HL-60 (cell line): ENCODE data around the gene SLC10A1.
"Not testable (repeated sequence)": the region's sequence is repeated elsewhere in the genome, so short reads cannot be mapped to it uniquely, and the experiment has no call there.

Experiments
- GABPA ChIP-seq: IDR thresholded peaks from 2 replicates; pipeline ENCODE4 v1.6.1; 2012; ENCODE audit warnings: low read depth
- POLR2AphosphoS5 ChIP-seq: IDR thresholded peaks from 2 replicates; pipeline ENCODE4 v1.6.1; 2012; ENCODE audit warnings: low read depth
- TF ChIP-seq, protein P1 (sequence below): IDR thresholded peaks from one replicate; pipeline ENCODE4 v1.5.1; 2011; ENCODE audit warnings: low read length, control low read depth, inconsistent platforms; ENCODE audit not compliant: insufficient read depth
- TF ChIP-seq, protein P2 (sequence below): IDR thresholded peaks from 2 replicates; pipeline ENCODE4 v1.6.1; 2012; ENCODE audit warnings: low read depth; ENCODE audit not compliant: insufficient replicate concordance

DNA sequence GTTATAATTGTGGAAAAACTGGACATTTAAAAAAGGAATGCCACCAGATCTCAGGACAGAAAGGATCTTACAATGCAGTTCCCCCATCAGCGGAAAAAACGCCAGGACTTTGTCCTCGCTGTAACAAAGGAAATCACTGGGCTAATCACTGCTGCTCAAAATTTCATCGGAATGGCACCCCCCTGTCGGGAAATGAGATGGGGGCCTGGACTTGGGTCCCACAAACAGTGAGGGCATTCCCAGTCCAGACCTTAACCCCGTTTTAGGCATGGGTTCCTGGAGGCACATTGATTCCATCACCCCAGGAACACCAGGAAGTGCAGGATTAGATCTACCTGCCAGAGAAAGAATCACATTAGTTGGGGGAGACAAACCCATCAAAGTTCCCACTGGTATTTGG is 16.3 kb upstream of the SLC10A1 start:
- not testable (repeated sequence) for TF ChIP-seq POLR2AphosphoS5, GABPA
- TF ChIP-seq, protein P1, sequence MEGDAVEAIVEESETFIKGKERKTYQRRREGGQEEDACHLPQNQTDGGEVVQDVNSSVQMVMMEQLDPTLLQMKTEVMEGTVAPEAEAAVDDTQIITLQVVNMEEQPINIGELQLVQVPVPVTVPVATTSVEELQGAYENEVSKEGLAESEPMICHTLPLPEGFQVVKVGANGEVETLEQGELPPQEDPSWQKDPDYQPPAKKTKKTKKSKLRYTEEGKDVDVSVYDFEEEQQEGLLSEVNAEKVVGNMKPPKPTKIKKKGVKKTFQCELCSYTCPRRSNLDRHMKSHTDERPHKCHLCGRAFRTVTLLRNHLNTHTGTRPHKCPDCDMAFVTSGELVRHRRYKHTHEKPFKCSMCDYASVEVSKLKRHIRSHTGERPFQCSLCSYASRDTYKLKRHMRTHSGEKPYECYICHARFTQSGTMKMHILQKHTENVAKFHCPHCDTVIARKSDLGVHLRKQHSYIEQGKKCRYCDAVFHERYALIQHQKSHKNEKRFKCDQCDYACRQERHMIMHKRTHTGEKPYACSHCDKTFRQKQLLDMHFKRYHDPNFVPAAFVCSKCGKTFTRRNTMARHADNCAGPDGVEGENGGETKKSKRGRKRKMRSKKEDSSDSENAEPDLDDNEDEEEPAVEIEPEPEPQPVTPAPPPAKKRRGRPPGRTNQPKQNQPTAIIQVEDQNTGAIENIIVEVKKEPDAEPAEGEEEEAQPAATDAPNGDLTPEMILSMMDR = not testable (repeated sequence)
- TF ChIP-seq, protein P2, sequence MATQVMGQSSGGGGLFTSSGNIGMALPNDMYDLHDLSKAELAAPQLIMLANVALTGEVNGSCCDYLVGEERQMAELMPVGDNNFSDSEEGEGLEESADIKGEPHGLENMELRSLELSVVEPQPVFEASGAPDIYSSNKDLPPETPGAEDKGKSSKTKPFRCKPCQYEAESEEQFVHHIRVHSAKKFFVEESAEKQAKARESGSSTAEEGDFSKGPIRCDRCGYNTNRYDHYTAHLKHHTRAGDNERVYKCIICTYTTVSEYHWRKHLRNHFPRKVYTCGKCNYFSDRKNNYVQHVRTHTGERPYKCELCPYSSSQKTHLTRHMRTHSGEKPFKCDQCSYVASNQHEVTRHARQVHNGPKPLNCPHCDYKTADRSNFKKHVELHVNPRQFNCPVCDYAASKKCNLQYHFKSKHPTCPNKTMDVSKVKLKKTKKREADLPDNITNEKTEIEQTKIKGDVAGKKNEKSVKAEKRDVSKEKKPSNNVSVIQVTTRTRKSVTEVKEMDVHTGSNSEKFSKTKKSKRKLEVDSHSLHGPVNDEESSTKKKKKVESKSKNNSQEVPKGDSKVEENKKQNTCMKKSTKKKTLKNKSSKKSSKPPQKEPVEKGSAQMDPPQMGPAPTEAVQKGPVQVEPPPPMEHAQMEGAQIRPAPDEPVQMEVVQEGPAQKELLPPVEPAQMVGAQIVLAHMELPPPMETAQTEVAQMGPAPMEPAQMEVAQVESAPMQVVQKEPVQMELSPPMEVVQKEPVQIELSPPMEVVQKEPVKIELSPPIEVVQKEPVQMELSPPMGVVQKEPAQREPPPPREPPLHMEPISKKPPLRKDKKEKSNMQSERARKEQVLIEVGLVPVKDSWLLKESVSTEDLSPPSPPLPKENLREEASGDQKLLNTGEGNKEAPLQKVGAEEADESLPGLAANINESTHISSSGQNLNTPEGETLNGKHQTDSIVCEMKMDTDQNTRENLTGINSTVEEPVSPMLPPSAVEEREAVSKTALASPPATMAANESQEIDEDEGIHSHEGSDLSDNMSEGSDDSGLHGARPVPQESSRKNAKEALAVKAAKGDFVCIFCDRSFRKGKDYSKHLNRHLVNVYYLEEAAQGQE = not testable (repeated sequence)
